Astrocyte of the spinal cord (primary cell): ENCODE data around the gene SNX20.

Experiments
- DNase-seq: peaks from one replicate; pipeline ENCODE4 v3.0.0; 2011; ENCODE audit warnings: low read depth, low spot score
- H3K4me3 ChIP-seq: 2 replicates; pipeline ENCODE4 v1.5.1; 2011; ENCODE audit warnings: low read depth, mild to moderate bottlenecking, low read length, moderate library complexity
- in situ Hi-C: cut with HindIII; loops from 2 replicates; pipeline ENCODE4 v1.10.0; 2017; ENCODE audit warnings: low sequenced_read_pairs
- TF ChIP-seq, protein P1 (sequence below): IDR thresholded peaks from 2 replicates; pipeline ENCODE4 v1.5.1; 2012; ENCODE audit warnings: low read depth, mild to moderate bottlenecking, low read length, inconsistent platforms

SNX20 gene, protein sequence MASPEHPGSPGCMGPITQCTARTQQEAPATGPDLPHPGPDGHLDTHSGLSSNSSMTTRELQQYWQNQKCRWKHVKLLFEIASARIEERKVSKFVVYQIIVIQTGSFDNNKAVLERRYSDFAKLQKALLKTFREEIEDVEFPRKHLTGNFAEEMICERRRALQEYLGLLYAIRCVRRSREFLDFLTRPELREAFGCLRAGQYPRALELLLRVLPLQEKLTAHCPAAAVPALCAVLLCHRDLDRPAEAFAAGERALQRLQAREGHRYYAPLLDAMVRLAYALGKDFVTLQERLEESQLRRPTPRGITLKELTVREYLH

DNA sequence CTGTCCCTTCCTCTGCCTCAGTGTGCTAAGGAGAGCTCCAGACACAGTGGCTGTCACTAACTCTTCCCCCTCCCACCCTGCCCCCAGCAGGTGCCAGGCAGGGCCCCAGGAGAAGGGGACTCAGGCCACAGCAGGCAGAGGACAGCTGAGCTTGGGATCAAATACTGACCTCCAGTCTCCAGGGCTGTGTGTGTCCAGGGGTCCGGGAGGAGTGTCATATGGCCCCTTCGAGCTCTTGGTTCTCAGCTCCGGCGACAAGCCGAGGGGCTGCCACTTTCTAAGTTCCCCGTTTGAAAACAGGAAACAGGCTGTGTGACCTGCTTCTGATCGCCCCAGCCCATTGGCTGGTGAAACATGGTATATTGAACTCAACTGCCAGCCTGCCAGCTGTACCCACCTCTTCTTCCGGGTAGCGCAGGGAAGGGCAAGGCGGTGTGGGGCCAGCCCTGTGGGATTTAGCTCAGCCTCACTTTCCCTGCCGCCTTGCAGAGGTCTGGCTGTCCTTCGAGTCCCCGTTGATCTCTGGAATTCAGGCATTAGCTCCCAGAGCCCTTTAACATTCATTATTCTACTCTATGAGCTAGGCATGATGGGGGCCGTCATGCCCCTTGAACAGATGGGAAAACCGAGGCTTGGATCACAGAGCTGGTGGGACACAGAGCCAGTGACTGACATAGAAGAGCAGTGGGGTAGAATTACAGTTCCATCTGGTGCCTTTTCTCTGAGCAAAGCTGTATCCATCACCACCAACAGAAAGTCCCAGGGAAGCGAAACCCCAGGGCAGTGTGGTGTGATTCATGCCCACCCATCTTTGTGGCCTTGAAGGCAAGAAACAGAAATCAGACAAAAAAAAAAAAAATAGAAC is at the start of gene SNX20:
TSS of gene SNX20 (minus strand) at position 292 of the 865 bp plus-strand sequence. CDS start 3,786 bp downstream, outside the sequence.
- H3K4me3 ChIP-seq: no peak within 1 kb of the TSS
- no peak for DNase-seq
- TF ChIP-seq, protein P1, sequence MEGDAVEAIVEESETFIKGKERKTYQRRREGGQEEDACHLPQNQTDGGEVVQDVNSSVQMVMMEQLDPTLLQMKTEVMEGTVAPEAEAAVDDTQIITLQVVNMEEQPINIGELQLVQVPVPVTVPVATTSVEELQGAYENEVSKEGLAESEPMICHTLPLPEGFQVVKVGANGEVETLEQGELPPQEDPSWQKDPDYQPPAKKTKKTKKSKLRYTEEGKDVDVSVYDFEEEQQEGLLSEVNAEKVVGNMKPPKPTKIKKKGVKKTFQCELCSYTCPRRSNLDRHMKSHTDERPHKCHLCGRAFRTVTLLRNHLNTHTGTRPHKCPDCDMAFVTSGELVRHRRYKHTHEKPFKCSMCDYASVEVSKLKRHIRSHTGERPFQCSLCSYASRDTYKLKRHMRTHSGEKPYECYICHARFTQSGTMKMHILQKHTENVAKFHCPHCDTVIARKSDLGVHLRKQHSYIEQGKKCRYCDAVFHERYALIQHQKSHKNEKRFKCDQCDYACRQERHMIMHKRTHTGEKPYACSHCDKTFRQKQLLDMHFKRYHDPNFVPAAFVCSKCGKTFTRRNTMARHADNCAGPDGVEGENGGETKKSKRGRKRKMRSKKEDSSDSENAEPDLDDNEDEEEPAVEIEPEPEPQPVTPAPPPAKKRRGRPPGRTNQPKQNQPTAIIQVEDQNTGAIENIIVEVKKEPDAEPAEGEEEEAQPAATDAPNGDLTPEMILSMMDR: no peak
- in situ Hi-C loops: no loop called here

DNA sequence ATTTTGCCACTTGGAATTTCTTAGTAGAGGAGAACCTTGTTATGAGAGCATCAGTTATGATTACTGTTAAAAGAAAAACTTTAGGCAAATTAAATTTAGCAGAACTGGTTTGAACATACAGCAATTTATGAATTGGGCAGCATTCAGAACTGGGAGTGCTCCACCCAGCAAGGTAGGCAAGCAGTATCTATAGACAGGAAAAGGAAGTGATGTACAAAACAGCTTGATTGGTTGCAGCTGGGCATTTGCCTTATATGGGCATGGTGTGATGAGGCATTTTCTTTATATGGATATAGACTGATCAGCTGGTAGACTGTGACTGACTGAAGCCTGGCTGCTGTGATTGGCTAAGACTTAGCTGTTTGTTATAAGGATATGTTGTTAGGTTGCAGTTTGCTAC is 43.2 kb upstream of the SNX20 start:
- no peak overlapping the region for H3K4me3 ChIP-seq
- in situ Hi-C loops: no loop called here
- no peak for DNase-seq
- TF ChIP-seq, protein P1: no peak

DNA sequence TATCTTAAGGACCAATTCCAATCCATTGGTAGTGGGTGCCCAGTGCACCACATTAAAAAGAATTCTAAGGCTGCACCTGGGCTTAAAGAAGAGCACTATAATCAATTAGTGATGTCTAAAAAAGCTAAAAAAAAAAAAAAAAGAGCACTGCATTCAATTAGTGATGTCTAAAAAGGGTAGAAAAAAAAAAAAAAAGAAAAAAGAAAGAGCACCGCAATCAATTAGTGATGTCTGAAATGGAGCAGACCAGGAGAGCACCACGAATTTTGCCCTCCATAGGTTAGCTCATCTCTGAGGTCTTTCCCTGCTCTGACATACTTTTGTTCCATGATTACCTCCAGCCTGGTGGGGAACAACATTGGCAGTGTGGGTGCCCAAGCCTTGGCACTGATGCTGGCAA is 41.8 kb upstream of the SNX20 start:
- in situ Hi-C loops: no loop called here
- TF ChIP-seq, protein P1: no peak
- no peak for DNase-seq
- no peak overlapping the region for H3K4me3 ChIP-seq

DNA sequence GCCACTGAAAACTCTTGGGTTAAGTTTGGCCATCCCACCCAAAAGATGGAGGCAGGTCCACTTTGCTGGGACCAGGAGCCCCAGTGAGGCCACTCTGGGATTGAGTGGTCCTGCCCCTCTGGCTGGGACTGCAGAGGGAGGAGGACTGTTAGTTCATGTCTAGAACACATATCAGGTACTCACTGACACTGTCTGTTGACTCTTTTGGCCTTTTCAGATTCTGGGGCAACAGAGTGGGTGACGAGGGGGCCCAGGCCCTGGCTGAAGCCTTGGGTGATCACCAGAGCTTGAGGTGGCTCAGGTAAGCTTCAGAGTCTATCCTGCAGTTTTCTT is 41.3 kb upstream of the SNX20 start:
- DNase-seq: no peak
- TF ChIP-seq, protein P1: no peak
- in situ Hi-C loops: no loop called here
- H3K4me3 ChIP-seq: no peak overlapping the region

DNA sequence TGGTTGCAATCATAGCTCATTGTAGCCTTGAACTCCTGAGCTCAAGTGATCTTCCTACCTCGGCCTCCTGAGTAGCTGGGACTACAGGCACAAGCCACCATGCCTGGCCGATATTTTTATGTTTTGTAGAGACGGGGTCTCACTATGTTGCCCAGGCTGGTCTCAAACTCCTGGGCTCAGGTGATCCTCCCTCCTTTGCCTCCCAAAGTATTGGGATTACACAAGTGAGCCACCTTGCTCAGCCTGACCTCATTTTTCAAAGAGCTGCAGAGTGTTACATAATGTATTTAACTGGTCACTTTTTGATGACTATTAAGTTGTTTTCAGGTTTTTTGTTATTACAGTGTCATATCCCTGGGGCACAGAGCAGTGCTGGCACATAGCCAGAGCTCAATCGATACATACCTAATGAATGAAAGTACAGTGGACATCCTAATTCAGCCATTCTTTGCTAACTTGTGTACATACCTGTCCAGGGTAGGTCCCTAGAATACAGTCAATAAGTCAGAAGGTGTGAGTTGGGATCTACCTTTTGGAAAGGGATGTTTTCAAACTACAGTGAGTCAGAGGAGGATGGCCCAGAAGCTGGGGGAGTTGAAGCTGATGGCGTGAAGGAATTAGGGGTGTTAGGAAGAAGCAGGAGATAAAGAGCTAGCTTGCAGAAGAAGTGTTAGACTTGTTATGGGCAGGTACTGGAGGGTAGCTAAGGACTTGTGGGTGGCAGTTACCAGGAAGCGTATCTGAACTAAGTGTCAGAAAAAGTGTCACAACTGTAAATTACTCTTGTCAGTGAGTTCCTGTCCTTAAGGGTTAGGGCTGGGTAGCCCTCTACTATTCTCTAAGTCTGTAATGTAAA is 40.7 kb upstream of the SNX20 start:
- DNase-seq: no peak
- in situ Hi-C loops: no loop called here

More for the DNA sequence above, 40.7 kb upstream of the SNX20 start:
- TF ChIP-seq, protein P1: no peak
- H3K4me3 ChIP-seq: no peak overlapping the region
